ENCODE data around the gene DMRTB1.

DMRTB1 gene

GRCh38 chr1:53485478-53486394 lies 26.5 kb downstream of the DMRTB1 start:
- peak; percentile 86 for DNase-seq (ENCODE audit: low spot score)

DNA sequence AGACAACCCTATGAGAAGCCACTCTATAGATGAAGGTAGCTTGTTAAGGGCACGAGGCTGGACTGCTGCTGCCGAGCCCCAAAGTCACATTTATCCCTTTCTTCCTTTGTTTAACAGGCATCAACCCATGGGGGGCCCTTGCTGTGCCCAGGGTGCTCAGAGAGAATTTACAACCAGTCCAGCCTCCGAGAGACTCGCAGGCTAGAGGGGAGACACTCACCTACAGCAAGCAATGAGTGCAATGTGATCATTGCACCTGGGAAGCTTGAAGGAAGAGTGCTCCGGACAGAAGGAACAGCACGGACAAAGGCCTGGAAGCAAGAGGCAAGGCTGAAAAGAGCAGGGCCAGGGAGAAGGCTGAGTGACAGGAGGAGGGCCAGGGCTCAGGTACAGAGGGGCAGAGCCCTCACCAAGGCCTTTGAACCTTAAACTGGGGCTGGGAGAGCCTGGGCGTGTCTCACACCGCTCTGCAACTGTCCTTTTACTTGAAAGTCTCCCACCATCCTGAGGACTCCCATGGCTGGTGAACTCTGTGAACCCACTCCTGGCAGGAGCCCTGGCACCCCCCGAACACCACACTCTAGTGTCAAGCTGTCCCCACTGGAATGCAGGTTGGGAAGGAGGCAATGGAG lies 27.3 kb downstream of the DMRTB1 start:
- DNase-seq (ENCODE audit: low spot score) = no peak

DNA sequence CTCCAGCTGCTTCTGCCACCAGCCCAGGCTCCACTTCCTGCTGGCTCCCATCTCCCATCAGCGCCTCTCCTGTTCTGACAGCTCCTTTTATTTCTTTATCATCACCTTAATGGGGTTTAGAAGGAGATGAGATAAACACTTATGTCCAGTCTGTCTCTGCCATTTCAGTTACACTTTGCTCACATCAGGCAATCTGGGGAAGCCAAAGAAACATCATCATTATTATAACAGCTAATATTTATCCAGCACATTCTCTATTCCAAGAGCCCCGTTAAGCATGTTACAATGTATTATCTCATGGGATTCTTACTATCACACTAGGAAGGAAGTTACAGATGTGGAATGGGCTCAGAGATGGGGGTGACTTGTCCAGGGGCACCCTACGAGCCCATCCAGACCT lies 31.2 kb downstream of the DMRTB1 start:
- DNase-seq (ENCODE audit: low spot score) = no peak

DNA sequence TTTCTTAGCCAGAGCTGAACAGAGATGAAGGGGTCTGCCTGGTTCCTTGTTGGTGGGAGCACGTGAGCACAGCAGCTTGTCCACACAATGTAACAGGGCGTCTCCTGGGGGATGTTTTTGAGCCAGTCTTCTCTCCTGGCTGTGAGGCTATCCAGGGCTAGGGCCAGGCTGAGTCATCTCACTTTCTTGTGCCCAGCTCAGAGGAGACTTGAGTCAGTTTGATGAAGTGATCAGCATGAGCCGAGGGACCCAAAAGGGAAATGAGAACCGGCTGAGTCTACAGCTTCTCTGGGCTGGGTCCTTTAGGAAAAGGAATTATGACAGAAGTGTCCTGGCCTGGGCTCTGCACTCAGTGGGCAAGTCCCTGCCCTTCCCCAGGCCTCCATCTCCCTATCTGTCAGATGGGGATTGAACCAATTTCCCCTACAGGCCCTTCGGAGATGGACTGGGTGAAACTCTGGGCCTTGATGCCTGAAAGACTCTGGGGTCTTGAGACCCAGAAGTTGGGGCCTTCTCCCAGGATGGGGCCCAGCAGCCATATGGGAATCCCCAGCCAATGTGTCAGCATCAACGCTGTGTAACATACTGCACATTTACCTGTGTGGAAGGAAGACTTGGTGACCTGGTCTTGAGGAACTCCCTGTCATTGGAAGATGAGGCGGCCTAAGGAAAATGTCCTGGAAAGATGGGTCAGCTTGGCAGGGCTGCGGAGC lies 36.6 kb downstream of the DMRTB1 start:
- no peak for DNase-seq (ENCODE audit: low spot score)

DNA sequence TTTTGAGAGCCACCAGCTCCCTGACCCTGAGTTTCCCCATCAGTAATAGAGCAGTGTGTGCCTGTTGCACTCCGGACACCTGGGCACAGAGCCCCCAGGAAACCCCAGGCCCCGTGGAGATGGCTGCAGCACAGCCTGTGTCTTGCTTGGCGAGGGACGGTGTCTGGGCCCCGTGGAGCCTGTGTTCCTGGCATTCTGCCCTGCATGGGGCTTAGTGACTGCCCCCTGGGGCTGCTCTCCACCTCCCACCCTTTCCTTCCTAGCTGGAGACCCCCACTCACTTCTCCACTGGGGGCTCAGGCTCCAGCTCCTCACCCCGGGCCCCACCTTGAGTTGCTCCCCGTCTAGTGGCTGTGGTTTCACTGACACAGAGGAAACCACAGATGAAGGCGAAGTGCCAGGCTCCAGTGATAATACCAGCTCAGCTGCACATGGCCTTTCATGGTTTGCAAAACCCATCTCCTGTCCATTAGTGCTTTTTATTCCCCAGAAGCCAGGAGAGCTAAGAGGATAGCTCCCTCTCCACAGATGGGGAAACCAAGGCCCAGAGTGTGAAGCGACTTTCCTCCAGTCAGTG lies 39.4 kb downstream of the DMRTB1 start:
- DNase-seq (ENCODE audit: low spot score) = peak; percentile 64

- no peak for DNase-seq (ENCODE audit: low spot score)
Measured at GRCh38 chr1:53499257-53500203, 40.3 kb downstream of the DMRTB1 start.

DNA sequence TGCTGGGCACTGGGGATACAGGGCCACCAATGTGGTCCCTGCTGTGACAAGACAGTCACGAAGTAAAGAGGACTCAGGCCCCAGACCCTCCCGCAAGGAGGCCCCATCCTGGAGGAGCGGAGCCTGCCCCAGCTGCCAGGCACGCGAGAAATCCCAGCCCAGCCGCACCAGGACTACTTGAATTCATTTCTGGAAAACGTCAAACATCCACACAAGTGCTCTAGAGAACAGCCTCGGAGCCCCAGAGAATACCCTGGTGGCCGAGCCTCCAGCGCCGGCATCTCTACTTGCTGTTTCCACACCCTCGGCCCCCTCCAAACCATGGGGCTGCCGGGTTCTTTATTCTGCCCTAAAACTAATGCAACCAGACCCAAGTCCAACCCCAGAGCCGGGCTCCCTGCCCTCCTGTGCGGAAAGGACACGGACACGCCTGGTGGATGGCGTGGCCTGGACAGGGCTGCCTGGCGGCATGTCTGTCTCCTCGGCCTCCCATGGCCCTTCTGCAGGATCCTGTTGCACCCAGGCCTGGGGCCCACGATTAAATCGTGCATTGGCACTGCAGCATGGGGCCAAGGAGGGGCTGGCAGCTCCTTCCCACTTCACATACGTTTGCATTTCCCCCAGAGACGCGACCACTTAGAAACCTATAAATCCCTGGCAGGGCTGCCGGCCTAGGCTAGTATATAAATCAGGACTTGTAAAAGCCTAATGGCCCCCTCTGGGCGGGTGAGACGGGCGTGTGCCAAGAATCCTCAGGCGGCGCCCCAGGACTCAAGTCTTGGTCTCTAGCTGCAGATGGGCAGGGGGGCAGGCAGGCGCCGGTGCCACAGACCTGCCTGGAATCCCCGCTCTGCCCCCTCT lies 41.2 kb downstream of the DMRTB1 start:
- no peak for DNase-seq (ENCODE audit: low spot score)

GRCh38 chr1:53501065-53502005 lies 42.1 kb downstream of the DMRTB1 start:
- DNase-seq (ENCODE audit: low spot score) = no peak

DNA sequence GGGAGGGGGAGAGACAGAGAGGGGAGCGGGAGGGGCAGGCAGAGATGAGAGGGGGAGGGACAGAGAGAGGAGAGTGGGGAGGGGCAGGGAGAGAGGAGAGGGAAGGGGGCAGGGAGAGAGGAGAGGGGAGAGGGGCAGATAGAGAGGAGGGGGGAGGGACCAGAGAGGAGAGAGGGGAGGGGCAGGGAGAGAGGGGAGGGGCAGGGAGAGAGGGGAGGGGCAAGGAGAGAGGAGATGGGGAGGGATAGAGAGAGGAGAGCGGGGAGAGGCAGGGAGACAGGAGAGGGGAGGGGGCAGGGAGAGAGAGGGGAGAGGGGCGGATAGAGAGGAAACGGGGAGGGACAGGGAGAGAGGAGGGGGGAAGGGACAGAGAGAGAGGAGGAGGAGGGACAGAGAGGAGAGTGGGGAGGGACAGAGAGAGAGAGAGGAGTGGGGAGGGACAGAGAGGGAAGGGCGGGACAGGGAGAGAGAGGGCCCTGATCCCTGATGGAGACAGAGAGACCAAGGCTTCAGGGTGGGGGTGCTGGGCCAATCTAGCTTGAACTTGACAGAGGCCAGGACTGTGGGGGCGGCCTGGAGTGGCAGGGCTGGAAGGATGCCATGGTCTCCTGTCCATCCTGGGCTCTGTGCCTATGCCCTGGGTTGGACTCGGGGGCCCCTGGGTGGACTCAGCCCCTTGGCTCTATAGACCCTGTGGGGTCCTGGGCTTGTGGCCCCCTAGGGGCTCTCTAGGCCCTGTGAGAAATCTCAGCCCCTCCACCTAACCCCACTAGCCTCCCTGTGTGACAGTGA lies 43.6 kb downstream of the DMRTB1 start:
- DNase-seq (ENCODE audit: low spot score) = no peak

- no peak for DNase-seq (ENCODE audit: low spot score)
Measured at GRCh38 chr1:53503433-53504217, 44.4 kb downstream of the DMRTB1 start.

DNA sequence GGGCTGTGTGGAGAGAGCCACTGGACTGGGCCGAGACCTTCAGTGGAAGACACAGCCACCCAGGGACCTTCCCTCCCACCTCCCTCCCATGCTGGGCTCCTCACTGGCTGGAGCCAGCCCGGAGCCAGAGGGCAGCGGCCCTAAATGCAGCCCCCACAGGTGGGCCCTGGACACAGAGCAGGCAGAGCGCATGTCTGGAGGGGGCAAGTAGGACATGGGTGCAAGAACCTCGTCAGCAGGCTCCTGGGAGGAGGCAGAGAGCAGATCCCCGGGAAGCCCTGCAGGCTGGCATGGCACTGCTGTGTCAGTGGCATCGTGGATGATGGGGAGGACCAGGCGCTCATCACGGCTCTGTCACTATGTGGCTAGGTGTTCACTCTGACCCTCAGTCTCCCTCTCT lies 45.7 kb downstream of the DMRTB1 start:
- no peak for DNase-seq (ENCODE audit: low spot score)

GRCh38 chr1:53505401-53505800 lies 46.2 kb downstream of the DMRTB1 start:
- DNase-seq (ENCODE audit: low spot score) = no peak

- DNase-seq (ENCODE audit: low spot score) = no peak
Measured at GRCh38 chr1:53505891-53506290, 46.7 kb downstream of the DMRTB1 start.

DNA sequence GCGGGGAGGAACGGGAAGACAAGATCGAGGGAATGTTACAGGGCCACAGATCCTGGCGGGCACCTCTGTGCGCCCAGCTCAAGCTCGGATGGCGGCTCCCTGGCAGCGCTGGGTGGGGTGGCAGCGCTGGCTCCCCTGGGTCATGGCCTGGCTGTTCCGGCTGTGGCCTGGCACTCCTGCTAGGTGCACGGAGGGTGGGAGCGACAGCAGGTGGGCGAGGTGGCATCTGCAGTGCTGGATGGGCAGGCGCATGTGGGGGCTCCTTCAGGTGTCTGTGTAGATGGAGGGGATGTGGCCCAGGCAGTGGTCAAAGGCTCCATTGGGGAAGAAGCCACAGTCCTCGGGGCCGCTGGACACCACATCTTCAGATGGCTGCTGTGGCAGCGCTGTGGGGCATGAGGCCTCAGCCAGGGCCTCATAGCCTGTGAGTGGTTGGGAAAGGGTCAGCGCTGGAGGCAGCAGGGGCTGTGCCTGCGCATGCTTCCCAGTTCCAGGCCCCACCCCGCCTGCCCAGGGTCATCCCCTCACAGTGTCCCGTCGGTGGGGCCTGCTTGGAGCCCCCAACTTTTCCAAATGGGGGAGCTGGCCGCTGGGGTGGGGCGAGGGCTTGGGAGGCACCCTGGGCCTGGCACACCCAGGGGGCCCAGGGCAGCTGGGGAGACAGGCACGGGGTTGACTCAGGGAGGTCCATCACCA lies 47.3 kb downstream of the DMRTB1 start:
- no peak for DNase-seq (ENCODE audit: low spot score)

DNA sequence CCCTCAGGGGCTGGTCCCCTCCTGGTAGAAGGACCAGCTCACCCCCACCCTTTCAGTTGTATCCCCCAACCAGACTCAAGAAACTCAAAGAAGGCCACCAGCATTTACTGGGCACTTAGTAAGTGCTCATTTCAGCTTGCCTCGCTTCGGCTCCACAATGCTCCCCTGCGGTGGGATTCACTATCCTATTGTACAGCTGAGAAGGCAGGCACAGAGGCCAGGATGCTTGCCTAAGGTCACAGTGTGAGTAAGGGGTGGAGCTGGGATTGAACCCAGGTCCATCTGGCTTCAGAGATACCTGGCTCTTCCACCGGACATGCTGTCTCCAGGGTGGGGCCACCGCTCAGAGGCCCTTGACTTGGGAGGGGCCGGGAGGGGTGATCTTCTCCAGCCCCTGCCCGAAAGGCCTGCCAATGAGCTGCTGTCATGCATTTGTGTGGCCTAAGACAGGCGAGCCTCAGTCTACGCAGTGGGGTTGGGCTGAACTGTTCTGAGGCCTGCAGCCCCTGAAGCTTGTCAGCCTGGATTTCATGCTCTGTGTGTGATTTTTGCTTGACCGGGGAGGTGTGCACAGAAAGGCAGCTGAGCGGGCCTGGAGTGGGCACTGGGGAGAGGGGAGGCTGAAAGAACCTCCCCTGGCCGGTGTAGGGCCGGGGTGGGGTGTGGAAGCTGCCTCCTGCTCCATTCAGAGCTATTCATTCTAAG lies 48.1 kb downstream of the DMRTB1 start:
- no peak for DNase-seq (ENCODE audit: low spot score)
